ENCODE measurements around the gene TMSB15B.
"Not testable (repeated sequence)": the region's sequence is repeated elsewhere in the genome, so short reads cannot be mapped to it uniquely, and the experiment has no call there.

The TMSB15B gene

GRCh38 chrX:104013158-104013557, 50.7 kb downstream of the TMSB15B start:
- no peak overlapping the region for H3K4me3 ChIP-seq
- H3K27ac ChIP-seq: no peak overlapping the region
- TF ChIP-seq Cebpa-rat (IDR thresholded peaks at IDR 0.05): no peak
- H3K27me3 ChIP-seq: no peaks in the 10 kb centered on the region
- H3K9me3 ChIP-seq (replicated peaks in 1 of 11): peaks cover 0 to 11% (median 4%) of the 10 kb centered on the region in 11 experiments; a peak in 6 of 22 replicates
- H4K20me1 ChIP-seq: no peaks in the 10 kb centered on the region
- no peaks in the 10 kb centered on the region for H3K4me1 ChIP-seq
- no peak overlapping the region for H3K9ac ChIP-seq
- H3K36me3 ChIP-seq: no peaks in the 10 kb centered on the region
- H3K4me2 ChIP-seq: no peak overlapping the region

GRCh38 chrX:104013606-104014005, 51.2 kb downstream of the TMSB15B start, which contains the start of gene H2BW1:
Gene H2BW1, minus strand, starts transcription at chrX:104013708. Its CDS starts 132 bp downstream, at chrX:104013576.
- H3K27ac ChIP-seq: no peak within 1 kb of the TSS
- no peak within 1 kb of the TSS for H3K9ac ChIP-seq
- no peak within 1 kb of the TSS for H3K4me2 ChIP-seq
- H3K9me3 ChIP-seq (replicated peaks in 1 of 11): peaks cover 0 to 11% (median 4%) of the 10 kb centered on the region in 11 experiments; a peak in 6 of 22 replicates
- TF ChIP-seq Cebpa-rat (IDR thresholded peaks at IDR 0.05): no peak
- H4K20me1 ChIP-seq: no peaks in the 10 kb centered on the region
- H3K36me3 ChIP-seq: no peaks in the 10 kb centered on the region
- H3K4me1 ChIP-seq: no peaks in the 10 kb centered on the region
- H3K27me3 ChIP-seq: no peaks in the 10 kb centered on the region
- H3K4me3 ChIP-seq: no peak within 1 kb of the TSS

- H3K27ac ChIP-seq, H3K4me2 ChIP-seq, H3K36me3 ChIP-seq, H3K27me3 ChIP-seq, H3K4me3 ChIP-seq, H4K20me1 ChIP-seq, H3K9ac ChIP-seq, H3K4me1 ChIP-seq: not testable (repeated sequence)
- H3K9me3 ChIP-seq (replicated peaks in 1 of 11): peaks cover 0 to 11% (median 4%) of the 10 kb centered on the region in 11 experiments; a peak in 7 of 22 replicates
These were observed 53.1 kb downstream of the TMSB15B start for GRCh38 chrX:104015576-104015975.

Measured in BLaER1 treated with 17β-estradiol and CSF1 and Interleukin-3, amounts not matched to agents 10 nM and 100 nM (cell line).